K562 (cell line): ENCODE results near the gene KIAA0513. TPM values are rescaled to one million over a fixed set of nuclear protein-coding genes. Genes with fewer than 3 reads are reported as not detected.

Source experiments
- ATAC-seq: fragments of 200-7000 bp; cut with Tn5 transposase; 3 replicates; pipeline ENCODE4 v1.9.1; 2020; ENCODE audit warnings: moderate library complexity
- BruUV-seq: library from RNA; stranded (reverse); fragments of 400-500 nt; replicated peaks from 2 replicates; lab custom pipeline; 2021; lab: Mats Ljungman, UMichigan
- CTCF ChIA-PET: fragments of 300-600 bp; formaldehyde crosslinking; extraction: SDS; loops from one replicate; lab custom pipeline; 2021; ENCODE audit warnings: low intra/inter-chr PET ratio; lab: Yijun Ruan, JAX
- POLR2A ChIA-PET: fragments of 300-600, 350-650 bp; sonication (Branson Sonifier 250); formaldehyde crosslinking; extraction: SDS; loops from one replicate; lab custom pipeline; 2021; ENCODE audit warnings: antibody characterized with exemption, inconsistent platforms; lab: Yijun Ruan, JAX
- DNase-seq, 4 experiments: peaks; one replicate each; pipeline versions ENCODE4 v3.0.0 to v3.0.0-alpha.2; 2011 to 2018; ENCODE audit warnings: low spot score in 3 of 4, mixed read lengths in 3 of 4; ENCODE audit errors: extremely low read depth in 1 of 4
- FAIRE-seq: peaks from 2 replicates; lab custom pipeline; 2011; peaks lifted over from hg19 to GRCh38; lab: Jason Lieb, UNC
- H2AFZ ChIP-seq: 2 replicates; pipeline ENCODE4 v1.6.0; 2011; ENCODE audit warnings: low read depth, low read length, control low read depth, inconsistent platforms
- H3K27ac ChIP-seq: fragments of 200-600 bp; 3 replicates; pipeline ENCODE4 v1.8.0; 2011; ENCODE audit warnings: low read depth, mild to moderate bottlenecking, control low read depth, inconsistent platforms, low read length, moderate library complexity, mixed read lengths; ENCODE audit errors: extremely low read depth
- H3K27me3 ChIP-seq, 2 experiments: fragments of 300-600 bp in 1 of 2; 2 replicates in 1 of 2; 3 replicates in 1 of 2; pipeline versions ENCODE4 v1.6.0 to v1.8.0; 2011; ENCODE audit warnings: inconsistent platforms in 2 of 2, low read length in 2 of 2, mild to moderate bottlenecking in 1 of 2, mixed read lengths in 1 of 2, moderate library complexity in 1 of 2; ENCODE audit not compliant: control insufficient read depth in 2 of 2, insufficient read depth in 2 of 2
- H3K36me3 ChIP-seq: fragments of 300-600 bp; 3 replicates; pipeline ENCODE4 v1.8.0; 2011; ENCODE audit warnings: mild to moderate bottlenecking, low read length, inconsistent platforms; ENCODE audit not compliant: control insufficient read depth, insufficient read depth
- H3K4me1 ChIP-seq, 2 experiments: fragments of 200-600 bp in 1 of 2; replicated peaks in 1 of 2; 2 replicates in 1 of 2; 3 replicates in 1 of 2; pipeline versions ENCODE4 v1.5.1 to v1.8.0; 2011; ENCODE audit warnings: inconsistent platforms in 2 of 2, low read length in 2 of 2, mild to moderate bottlenecking in 1 of 2, mixed read lengths in 1 of 2, moderate library complexity in 1 of 2; ENCODE audit not compliant: control insufficient read depth in 2 of 2, insufficient read depth in 2 of 2
- H3K4me2 ChIP-seq: 2 replicates; pipeline ENCODE4 v1.6.1; 2011; ENCODE audit warnings: low read length, control low read depth, inconsistent platforms, mixed read lengths; ENCODE audit not compliant: insufficient read depth
- H3K4me3 ChIP-seq: fragments of 200-600 bp; sonication (generic), shearing (Covaris generic); 2 replicates; pipeline ENCODE4 v1.5.1; 2016; ENCODE audit warnings: control low read depth, inconsistent platforms
- H3K79me2 ChIP-seq: fragments of 200-600 bp; 3 replicates; pipeline ENCODE4 v1.8.0; 2011; ENCODE audit warnings: low read length, inconsistent platforms; ENCODE audit not compliant: control insufficient read depth, insufficient read depth
- H3K9ac ChIP-seq, 2 experiments: 2 replicates each; pipeline versions ENCODE4 v1.6.0 to v1.6.1; 2011; ENCODE audit warnings: low read depth in 2 of 2, low read length in 2 of 2, control low read depth in 1 of 2, inconsistent platforms in 1 of 2, mild to moderate bottlenecking in 1 of 2, mixed read lengths in 1 of 2; ENCODE audit not compliant: insufficient read depth in 1 of 2
- H3K9me1 ChIP-seq: one replicate; pipeline ENCODE4 v1.6.0; 2011; ENCODE audit warnings: inconsistent platforms, mild to moderate bottlenecking, low read length, moderate library complexity; ENCODE audit not compliant: control insufficient read depth, insufficient read depth
- H3K9me3 ChIP-seq: replicated peaks from 2 replicates; pipeline ENCODE4 v1.5.1; 2011; ENCODE audit warnings: low read depth, low read length, inconsistent platforms; ENCODE audit not compliant: control insufficient read depth, insufficient read depth
- H4K20me1 ChIP-seq: replicated peaks from 2 replicates; pipeline ENCODE4 v1.6.1; 2011; ENCODE audit warnings: low read length, inconsistent platforms, mixed read lengths; ENCODE audit not compliant: control insufficient read depth, insufficient read depth
- KDM1A ChIP-seq, 2 experiments: fragments of 450-650 bp; IDR thresholded peaks; 2 replicates each; pipeline ENCODE4 v1.6.1; 2016; ENCODE audit warnings: mild to moderate bottlenecking in 2 of 2
- RBM25 ChIP-seq: fragments of 200-400 bp; formaldehyde crosslinking; IDR thresholded peaks from 2 replicates; pipeline ENCODE4 v1.6.1; 2018; ENCODE audit warnings: low read length, low read depth, moderate library complexity; ENCODE audit not compliant: severe bottlenecking
- ZFP36 ChIP-seq: fragments of 150-350 bp; IDR thresholded peaks from 2 replicates; pipeline ENCODE4 v1.6.1; 2018; ENCODE audit warnings: low read length, low read depth; ENCODE audit not compliant: partially characterized antibody
- ZNF592 ChIP-seq: fragments of 450-650 bp; IDR thresholded peaks from 2 replicates; pipeline ENCODE4 v1.6.1; 2017; ENCODE audit warnings: antibody characterized with exemption, mild to moderate bottlenecking
- WGBS: fragments of 100-300 bp; shearing (Covaris generic); methylation state at CpG from one replicate; pipeline ENCODE4 v1.1.6; 2016; ENCODE audit warnings: low coverage, mixed read lengths; ENCODE audit not compliant: insufficient coverage; ENCODE audit errors: missing lambda C conversion rate; 5-methylcytosine and 5-hydroxymethylcytosine counted together
- in situ Hi-C: fragments of 300-500 bp; cut with MboI; formaldehyde crosslinking; loops from 4 replicates; pipeline ENCODE4 v1.15.0; 2018; ENCODE audit warnings: inconsistent platforms, mixed read lengths
- intact Hi-C: fragments of 100-400 bp; cut with micrococcal nuclease; formaldehyde crosslinking; loops from 2 replicates; pipeline ENCODE4 v1.14.2; 2022
- polyA plus RNA-seq, 8 experiments: library from polyadenylated mRNA; depleted of rRNA in 4 of 8; stranded (reverse) in 5 of 8; unstranded in 3 of 8; fragments of >200 nt; fragmentation: Nextera tagmentation in 2 of 8; fragmentation: Illumina TruSeq in 1 of 8; extraction: Ambion mirVana in 2 of 8; extraction: Trizol in 1 of 8; gene quantifications; 2 replicates each; pipeline versions ENCODE4 v1.2.1 to v1.2.3, GENCODE V29; 2011 to 2014; ENCODE audit warnings: inconsistent platforms in 1 of 8, missing spikeins in 1 of 8
- total RNA-seq, 7 experiments: library from RNA; depleted of rRNA in 6 of 7; stranded (reverse); fragments of >200 nt in 6 of 7; fragmentation: Illumina TruSeq in 2 of 7; extraction: Trizol in 2 of 7; gene quantifications; 2 replicates each; pipeline versions ENCODE4 v1.2.1 to v1.2.3, GENCODE V29; 2011 to 2021; ENCODE audit warnings: low replicate concordance in 1 of 7

KIAA0513 gene
- total and polyA plus RNA-seq, 9 of the 15 experiments (the other 6 are each of a cell fraction or from before 2014, with no cell fraction given), result 0.18 to 13.7 (median 10.2) TPM

GRCh38 chr16:85100265-85100664, 72.7 kb downstream of the KIAA0513 start:
- ATAC-seq (no peak), DNase-seq (no peak), FAIRE-seq (no peak)
- no peak for TF ChIP-seq ZNF592
- TF ChIP-seq ZFP36, result peak; percentile 64
- peak; percentile 69 for TF ChIP-seq RBM25
- 0 out of 4 replicates have a peak, but pooled peaks of 1 of the 2 experiments have one; percentile 21 for TF ChIP-seq KDM1A (IDR thresholded peaks at IDR 0.05)
- POLR2A ChIA-PET, result interaction anchor here (1.1 to 1.6 kb wide), 2 partner anchors 9 to 89 kb away, joined by 3 to 4 read pairs; partner anchors contain the start of gene ZDHHC7
- CTCF ChIA-PET, result no interaction called here
- Histone ChIP-seq H3K27me3 (peaks cover 40 to 41% of the 10 kb centered on the region in 2 experiments), H3K4me1 (peaks cover 0 to 4% of the 10 kb centered on the region in 2 experiments; a peak in 2 of 5 replicates), H3K4me3 (no peak overlapping the region), H3K9me3 (no peaks in the 10 kb centered on the region), H3K9ac (no peak overlapping the region), H3K79me2 (no peaks in the 10 kb centered on the region), H3K27ac (no peak overlapping the region), H3K9me1 (no peaks in the 10 kb centered on the region), H3K4me2 (no peak overlapping the region), H3K36me3 (no peaks in the 10 kb centered on the region), H4K20me1 (0 out of 2 replicates have a peak, but pooled peaks cover 7% of the 10 kb centered on the region), H2AFZ (no peak overlapping the region)
- WGBS, result 29% methylated on average over 10 of the region's 10 CpGs
- in situ Hi-C loops (loop anchor here (5.0 to 25.0 kb wide), 2 partner anchors 337 to 912 kb away; no protein-coding TSS in a partner anchor), intact Hi-C loops (no loop called here)
- BruUV-seq, result no TSS peak
